GM18858 (cell line): ENCODE results near the gene CCDC120.

Source experiments
- ATAC-seq: cut with Tn5 transposase; IDR thresholded peaks from one replicate; pipeline ENCODE4 v1.9.1; 2021; ENCODE audit not compliant: unreplicated experiment

The CCDC120 gene, protein sequence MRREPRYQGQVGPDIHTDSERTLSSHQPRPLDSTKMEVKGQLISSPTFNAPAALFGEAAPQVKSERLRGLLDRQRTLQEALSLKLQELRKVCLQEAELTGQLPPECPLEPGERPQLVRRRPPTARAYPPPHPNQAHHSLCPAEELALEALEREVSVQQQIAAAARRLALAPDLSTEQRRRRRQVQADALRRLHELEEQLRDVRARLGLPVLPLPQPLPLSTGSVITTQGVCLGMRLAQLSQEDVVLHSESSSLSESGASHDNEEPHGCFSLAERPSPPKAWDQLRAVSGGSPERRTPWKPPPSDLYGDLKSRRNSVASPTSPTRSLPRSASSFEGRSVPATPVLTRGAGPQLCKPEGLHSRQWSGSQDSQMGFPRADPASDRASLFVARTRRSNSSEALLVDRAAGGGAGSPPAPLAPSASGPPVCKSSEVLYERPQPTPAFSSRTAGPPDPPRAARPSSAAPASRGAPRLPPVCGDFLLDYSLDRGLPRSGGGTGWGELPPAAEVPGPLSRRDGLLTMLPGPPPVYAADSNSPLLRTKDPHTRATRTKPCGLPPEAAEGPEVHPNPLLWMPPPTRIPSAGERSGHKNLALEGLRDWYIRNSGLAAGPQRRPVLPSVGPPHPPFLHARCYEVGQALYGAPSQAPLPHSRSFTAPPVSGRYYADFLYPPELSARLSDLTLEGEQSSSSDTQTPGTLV

DNA sequence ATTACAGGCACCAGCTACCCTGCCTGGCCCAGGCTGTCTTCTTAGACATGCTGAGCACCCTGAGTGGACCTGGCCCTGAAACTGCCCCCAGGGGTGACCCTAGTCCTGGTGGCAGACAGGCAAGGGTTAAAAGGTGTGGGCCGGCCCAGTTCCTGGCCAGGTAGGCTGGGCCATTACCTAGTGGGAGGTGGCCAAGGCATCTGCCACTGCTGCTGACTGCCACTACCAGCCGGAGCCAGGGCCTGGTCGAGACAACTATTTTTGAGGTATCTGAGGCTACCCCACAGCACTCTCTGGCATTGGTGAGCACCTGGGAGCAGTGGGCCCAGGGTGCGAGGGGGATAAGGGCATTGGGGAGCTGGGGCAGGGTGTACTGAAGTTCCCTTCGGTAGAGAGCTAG is at the start of gene CCDC120:
CCDC120 (plus strand) TSS at position 206 of the 400 bp plus-strand sequence. CDS start 3,043 bp downstream, outside the sequence.
- ATAC-seq = no peak

DNA sequence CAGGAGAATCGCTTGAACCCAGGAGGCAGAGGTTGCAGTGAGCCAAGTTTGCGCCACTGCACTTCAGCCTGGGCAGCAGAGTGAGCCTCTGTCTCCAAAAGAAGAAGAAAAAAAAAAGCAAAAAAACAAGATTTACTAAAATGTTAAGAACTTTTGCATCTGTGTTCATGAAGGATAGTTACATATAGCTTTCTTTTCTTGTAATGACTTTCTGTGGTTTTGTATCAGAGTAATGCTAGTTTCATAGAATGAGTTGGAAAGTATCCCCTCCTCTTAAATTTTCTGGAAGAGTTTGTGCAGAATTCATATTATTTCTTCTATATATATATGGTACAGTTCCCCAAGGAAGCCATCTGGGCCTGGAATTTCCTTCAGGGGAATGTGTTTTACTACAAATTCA is 39.7 kb upstream of the CCDC120 start:
- no peak for ATAC-seq

DNA sequence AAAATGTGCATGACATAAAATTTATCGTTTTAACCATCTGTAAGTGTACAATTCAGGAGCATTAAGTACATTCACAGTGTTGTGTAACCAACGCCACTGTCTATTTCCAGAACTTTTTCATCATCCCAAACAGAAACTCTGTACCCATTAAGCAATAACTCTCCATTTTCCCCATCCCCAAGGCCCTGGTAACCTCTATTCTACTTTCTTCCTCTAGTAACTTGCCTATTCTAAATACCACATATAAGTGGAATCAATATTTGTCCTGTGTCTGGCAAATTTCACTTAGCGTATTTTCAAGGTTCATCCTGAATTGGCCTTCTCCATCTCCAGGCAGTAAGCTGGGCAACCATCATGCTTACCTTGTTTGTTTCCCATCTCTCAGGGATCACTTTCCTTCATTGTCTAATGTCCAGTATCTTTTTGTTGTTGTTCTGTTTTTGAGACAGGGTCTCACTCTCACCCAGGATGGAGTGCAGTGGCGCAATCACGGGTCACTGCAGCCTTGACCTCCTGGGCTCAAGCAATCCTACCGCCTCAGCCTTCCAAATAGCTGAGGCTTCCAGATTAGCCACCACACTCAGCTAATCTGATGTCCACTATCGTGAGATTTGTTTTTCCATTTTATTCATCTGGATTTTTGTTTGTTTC is 39.1 kb upstream of the CCDC120 start:
- ATAC-seq = no peak

DNA sequence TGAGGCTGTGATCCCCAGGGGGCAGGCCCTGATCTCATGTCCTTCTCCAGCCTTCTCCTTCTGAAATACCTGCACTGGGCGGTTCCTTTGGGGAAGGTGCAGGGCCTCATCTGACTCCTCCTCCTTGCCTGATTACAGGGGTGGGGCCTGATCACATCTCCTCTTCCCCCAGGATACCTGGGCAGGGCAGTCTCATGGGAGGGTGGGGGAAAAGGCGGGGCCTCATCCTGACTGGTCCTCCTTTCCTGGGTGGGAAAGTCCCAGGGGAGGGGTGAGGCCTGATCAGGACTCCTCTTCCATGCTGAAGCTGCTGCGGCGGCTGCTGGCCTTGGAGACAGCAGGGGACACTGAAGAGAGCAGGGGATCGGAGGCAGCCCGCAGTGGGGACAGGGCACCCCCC is 28.9 kb upstream of the CCDC120 start:
- no peak for ATAC-seq

DNA sequence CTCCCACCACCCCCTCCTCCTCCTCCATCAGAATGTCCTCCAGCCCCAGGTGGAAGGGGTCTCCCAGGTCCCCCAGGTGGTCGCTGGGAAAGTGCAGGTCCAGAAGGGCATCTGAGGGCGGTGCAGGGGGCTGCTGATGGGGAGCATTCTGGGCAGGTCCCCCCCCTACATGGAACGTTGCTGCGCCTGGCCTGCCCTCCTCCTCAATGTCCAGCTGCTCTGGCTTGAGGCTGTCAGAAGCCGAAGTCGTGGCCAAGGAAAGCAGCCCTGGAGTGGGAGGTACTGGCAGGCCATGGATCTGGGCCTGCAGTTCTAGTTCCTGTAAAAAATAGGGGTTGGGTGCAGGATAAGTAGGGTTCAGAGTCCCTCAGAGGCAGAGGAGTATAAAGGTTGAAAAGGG is 28.5 kb upstream of the CCDC120 start:
- ATAC-seq = no peak

DNA sequence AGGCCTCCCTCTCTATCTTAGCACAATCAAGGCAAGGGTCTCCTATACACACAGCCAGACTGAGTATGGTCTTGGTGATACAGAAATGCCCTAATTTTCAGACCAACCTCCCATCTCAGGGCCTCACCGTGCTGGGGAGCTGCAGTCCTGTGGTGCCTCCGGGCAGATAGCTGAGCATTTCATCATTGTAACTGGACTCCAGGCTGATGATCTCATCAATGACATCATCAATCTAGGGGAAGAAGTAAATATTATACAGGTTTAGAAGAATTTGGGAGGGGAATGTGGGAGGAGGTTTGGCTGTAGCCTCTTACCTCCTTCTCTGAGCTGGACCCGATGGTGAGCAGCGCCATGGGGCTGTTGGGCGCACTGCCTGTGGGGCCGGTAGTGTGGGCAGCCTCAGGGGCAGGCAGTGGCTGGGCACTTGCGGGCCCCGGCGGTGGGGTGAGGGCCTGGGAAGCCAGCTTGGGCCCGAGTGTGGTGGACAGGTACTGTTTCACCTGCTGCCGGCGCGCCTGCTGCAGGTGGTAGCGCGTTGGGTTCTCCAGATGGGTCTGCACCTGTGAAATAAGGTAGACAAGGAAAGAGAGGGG is 20.8 kb upstream of the CCDC120 start:
- ATAC-seq = no peak

DNA sequence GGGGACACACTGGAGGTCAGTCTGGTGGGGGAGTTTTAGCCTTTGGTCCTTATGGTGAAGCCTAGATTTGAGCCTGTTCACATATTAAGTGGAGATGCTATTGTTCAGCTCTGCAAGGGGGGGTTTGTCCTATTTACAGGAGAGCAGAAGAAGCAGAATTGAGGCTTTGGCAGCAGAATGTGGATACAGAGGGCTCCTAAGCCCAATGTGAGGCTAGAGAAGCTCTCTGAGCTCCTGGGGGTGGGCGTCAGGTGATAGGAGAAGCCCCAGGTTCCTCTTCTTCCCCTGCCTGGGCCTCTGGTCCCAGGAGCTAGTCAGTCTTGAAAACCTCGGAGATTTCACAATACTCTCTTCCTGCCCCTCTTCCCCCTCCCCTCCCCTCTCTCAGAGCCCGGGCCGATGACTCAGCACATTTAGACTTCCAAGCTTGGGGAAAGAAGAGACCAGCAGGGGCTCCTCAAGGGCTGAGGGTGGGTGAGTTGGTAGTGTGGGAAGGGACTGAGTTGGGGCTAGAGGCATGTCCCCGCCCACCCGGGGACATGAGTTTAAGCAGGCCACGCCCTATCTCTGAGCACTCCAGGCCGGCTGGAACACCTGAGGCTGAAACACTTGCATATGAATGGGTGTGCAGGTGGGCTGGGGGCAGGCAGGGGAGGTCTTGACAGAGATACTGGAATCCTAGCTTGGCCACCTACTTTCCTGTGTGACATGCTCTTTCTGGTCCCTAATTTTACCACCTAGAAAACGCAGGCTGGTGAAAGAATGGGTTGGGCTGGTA is 19.0 kb upstream of the CCDC120 start:
- no peak for ATAC-seq

DNA sequence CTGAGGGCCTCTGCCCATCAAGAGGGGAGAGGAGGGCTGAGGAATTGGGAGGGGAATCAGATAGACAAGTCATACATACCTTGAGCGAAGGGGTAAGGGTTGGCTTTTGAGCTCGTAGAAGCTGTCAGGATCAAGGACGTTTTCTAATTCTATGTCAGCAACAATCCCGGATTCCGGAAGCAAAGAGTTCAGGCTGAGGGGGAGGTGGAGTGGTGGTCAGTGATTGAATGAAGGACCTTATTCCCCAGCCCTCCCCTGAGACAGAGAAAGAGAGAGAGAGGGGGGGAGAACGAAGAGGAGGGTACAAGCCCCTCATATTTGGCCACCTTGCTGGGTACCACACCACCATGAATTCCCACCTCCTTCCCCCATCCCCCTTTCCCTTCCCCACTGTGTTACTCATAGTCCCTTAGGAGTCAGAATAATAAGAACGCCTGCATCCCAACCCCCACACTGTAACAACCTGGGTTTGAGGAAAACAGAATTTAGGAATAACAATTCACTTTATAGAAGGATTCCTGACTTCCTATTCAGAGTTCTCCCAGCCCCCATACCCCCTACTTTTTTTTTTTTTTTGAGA is 18.3 kb upstream of the CCDC120 start:
- ATAC-seq = no peak

DNA sequence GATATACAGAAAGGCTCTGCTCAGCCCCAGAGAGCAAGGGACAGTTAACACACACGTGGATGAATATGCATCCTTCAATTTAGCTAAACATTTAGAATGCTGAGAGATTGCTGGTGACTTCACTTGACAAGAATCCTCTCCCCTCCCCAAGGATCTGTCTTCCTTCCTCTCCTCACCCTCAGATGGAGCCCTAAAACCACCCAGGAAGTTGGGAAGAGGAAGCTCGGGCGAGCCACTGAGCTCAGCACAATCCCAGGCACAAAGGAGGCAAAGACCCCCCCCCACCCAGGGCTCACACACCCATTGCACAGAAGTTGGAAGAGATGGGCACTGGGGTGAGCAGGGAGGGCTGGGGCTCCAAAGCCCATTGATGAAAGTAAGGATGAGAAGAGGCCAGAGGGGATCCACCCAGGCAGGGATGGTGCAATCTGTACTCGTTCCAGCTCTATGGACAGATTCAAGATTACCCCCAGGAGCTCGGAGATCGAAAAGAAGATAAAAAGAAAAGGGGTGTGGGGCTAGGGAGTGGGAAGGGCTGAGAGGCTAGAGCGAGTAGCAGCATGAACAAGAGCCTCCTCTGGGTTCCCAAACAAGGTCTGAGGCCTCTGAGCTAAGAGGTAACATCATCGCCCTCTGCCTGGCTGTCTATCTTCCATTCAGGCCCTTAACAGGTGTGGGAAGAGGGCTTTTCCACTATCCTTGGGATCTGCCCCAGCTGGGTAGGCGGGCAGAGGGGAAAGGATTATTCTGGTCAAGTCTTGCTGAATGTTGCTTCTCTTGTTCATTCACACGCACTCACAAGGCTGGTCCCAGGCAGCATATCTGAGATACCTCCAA is 16.8 kb upstream of the CCDC120 start:
- no peak for ATAC-seq

DNA sequence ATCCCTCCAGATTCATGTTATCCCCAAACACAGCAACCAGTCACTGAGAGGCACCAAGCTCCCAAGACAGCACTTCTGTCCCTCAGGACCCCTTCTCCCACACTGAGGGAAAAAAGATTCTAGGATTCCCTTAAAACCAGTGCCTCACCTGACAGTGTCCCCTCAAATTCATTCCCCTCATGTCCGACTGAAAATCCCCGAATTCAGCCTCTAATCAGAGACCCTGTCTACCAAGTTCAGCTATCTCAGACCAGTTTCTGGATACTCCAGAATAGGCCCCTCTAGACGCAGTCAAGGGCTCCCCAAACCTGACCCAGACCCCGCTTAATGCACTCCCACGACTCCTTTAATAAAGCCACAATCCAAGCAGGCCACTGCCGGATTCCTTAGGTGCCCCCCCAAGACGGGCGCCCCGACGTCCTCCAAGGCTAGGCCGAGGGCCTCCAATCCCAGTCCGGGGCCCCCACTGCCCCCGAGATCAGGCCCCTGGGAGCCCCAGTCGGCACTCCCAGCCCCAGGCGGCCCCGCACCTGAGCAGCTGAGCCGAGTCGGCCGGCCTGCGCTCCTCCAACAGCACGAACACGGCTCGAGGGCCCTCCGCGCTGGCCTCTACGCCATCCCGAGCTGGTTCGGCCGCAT is 16.1 kb upstream of the CCDC120 start:
- ATAC-seq = no peak

DNA sequence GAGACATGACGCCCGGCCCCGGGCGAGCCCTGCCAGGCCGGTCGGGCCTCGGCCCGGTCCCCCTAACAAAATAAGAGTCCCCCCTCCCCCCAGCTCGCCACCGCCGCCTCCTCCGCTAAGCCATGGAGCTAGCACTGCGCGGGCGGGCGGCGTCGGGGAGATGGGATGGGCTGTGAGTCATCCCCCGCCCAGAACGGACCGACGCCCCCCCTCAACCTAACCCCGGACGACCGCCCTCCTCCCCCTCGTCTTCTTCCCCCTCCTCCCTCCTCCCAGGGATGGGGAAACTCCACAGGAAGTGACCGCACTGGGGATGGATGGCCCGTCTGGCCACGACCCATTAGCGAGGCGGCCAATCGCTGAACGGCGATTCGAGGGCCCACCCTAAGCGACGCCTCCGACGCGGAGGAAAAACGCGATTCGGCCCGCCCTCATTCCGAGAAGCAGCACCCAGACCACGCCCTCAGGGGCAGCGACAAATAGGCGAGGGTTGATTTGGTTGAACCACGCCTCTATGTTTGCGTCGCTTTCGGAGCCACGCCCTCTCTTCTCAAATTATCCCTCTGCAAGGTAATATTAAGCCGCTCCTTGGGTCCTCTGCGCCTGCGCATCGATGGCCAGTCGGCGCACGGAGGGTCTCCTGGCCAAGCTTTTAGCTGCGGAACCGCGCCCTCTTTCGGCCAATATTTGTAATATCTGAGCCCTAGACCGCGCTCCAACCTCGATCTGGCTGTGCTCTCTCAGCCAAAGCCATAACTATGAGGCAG is 15.4 kb upstream of the CCDC120 start, which contains the start of gene TFE3:
TFE3 (minus strand) TSS at position 138 of the 767 bp plus-strand sequence; CDS start at position 7, 131 bp downstream.
- peak; percentile 82 for ATAC-seq

DNA sequence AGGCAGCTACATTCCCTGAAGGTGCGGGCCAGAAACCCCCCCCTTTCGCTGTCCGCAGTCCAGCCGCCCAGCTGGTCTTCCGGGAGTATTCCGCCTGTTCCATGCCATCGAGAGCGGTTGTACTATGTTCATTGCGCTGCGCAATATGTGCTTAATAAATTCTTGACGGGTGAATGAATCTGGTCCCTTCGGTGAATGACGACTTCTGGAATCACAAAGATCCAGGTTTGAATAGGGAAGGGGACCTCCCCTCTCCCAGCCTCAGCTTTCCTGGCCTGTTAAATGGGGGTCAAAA is 14.9 kb upstream of the CCDC120 start:
- ATAC-seq = no peak

DNA sequence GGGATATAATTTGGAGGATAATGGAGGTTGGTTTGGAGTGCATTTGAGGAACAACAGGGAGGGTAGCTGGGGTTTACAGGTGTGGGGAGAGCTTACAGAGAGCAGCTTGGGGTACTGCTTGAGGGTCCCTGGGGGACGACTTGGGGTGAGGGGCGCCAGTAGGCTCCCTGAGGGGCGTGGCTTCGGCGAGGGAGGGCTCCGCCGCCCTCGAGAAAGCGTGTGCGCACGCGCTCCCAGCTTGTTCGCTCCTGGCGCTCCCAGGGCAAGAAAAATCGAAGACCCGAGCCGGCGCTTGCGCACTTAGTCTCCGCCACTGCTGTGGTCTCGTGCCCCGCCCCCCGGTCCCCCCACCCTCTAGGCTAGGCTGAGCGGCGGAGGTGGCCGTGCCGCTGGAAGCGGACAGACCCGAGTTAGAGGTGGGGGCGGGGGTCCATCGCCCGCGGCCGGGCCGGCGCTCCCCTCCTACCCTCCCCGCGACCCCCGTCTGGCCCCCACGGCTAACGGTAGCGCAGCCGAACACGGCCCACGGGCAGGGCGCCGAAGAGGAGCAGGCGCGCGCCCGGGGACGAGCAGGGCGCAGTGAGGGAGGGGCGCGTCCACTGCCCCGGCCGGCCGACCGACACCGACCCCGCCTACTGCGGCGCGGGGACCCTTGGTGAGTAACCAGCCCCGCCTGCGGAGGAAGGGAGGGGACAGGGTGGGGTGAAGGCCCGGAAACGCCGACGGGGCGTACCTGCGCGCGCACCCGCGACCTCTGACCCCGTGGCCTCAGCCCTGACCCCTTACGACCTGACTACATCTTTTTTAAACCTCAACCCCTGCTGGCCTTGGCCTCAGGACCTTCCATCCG is 5.4 kb upstream of the CCDC120 start:
- no peak for ATAC-seq

DNA sequence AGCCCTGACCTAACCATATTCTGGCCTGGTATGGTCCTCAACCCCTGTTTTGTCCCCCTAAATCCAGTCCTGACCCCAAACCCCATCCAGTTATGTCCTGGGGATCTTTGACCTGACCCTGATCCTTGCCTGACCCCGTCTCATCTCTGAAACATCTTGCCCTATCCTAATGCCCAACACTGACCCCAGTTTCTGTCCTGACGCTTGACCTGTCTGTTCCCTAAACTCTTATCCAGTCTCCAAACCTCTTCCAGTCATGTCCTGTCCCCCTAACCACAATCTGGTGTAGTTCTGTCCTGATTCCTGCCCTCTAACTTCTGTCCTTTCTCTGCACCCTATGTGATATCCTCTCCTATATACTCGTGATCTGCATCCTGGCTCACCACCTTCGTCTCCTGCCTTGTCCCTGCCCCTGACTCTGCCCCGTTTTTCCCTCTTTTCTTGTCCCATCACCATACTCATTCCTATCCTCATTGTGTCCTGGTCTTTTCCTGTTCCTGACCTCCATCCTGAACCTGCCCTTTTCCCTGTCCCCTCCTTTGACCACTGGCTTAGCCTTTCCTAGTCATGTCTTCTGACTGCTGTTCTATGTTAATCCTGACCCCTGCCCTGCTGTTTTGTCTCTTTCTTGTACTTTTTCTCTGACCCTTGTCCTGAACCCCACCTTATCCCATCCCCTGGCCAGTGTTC is 4.6 kb upstream of the CCDC120 start:
- ATAC-seq = no peak

DNA sequence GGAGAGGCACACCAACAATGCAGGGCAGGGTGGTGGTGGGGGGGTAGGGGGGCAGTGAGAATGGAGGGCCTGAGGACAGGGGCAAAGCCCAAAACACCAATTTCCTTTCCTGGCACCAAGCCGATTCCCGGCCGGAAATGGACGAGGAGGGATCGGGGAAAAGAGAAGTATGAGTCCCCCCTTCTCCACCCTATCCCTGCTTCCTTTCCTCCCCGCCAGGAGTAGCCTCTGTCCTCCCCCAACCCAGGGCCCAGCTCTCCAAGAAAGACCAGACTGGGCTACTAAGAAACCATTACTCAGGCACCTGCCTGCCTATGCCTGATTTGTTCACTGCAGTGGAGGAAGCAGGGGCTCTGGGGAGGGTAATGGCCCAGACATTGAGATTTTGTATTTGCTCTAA is 402 bp downstream of the CCDC120 start:
- no peak for ATAC-seq

DNA sequence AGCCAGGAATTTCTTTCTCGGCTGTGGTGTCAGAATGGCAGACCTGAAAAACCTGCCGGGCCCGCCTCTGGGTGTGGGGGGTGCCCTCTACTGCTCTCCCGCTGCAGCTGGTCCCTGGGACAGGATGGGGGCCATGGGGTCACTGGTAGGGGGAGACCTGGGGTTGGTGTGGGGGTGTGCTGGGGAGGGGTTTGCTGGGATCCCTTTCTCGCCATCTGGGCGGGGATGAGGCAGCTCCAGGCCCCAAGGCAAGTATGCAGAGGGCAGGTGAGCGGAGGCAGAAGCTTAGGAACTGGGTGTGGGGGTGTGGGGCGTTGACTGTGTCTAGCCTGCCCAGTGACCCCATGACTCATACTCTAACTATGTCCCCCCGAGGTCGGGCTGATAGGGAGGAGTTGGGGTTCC is 884 bp downstream of the CCDC120 start:
- no peak for ATAC-seq

DNA sequence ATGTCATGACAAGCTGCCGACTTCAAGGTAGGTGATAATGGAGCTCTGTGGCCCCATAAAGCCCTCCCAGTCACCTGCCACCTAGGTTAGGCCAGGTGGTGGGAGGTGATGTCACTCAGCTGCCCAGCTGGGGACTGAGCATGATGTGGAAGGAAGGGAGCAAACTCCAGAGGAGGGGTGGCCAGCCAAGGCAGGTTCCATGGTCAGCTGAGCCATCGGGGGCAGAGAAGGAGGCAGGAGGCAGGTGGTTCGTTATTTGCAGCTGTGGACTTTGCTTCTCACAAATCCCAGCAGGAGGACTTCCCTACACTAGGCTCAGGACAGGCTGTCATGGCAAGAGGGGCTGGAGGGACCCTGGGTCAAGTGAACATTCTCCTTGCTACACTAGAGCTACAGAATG is 2.1 kb downstream of the CCDC120 start:
- ATAC-seq = no peak
